Pulmonary artery endothelial cell (primary cell): ENCODE results near the gene IGF2. TPM values are rescaled to one million over a fixed set of nuclear protein-coding genes. Genes with fewer than 3 reads are reported as not detected.
A peak's percentile ranks its signal among the peaks of the same experiment; 100 is the strongest.

Source experiments
- DNase-seq: peaks from one replicate; pipeline ENCODE4 v3.0.0-alpha.2; 2011; ENCODE audit warnings: low read depth, low spot score
- total RNA-seq: library from RNA; depleted of rRNA; stranded (reverse); fragments of >200 nt; gene quantifications from 2 replicates; pipeline ENCODE4 v1.2.3, GENCODE V29; 2014

The IGF2 gene
- total RNA-seq, 1 donor from 2014 or later: 3.0 TPM

- no peak for DNase-seq
These were observed 34.4 kb downstream of the IGF2 start for GRCh38 chr11:2104524-2105440.

DNA sequence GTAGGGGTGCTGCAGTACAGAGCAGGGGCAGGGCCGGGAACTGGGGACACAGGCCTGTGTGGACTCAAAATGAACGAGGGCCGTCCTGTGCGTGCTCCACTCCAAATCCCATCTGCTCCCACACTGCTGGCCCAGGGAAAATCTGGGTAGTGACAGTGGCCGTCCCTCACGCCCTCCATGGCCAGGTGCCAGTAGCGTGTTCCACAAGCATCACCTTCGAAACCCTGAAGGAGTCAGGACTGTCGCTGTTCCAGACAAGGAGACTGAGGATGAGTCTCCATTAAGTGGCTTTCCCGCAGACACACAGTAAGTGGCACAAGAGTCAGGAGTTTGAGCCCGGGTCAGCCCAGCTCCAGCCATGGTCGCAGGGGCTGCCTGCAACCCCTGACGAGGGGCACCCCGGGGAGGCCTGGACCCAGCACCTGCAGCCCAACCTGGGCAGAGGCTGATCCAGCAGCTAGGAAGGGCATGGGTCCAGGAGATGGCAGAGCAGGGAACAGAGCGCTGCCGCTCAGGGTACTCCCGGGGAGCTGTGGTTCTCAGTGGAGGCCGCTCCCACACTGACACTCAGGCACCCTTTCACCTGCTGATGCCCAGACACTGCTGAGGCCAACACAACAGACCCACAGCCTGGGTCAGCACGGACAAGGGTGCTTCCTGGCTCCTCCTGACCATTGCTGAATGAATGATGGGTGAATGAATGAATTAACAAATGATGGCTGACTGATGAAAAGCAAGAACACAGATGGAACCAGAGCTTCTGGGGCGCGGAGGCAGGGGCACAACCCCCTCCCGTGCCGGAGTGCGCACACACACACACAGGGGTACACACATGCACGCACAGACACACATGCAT is 35.3 kb downstream of the IGF2 start:
- DNase-seq: no peak

- DNase-seq: no peak
These were observed 36.3 kb downstream of the IGF2 start for GRCh38 chr11:2102883-2103213.

DNA sequence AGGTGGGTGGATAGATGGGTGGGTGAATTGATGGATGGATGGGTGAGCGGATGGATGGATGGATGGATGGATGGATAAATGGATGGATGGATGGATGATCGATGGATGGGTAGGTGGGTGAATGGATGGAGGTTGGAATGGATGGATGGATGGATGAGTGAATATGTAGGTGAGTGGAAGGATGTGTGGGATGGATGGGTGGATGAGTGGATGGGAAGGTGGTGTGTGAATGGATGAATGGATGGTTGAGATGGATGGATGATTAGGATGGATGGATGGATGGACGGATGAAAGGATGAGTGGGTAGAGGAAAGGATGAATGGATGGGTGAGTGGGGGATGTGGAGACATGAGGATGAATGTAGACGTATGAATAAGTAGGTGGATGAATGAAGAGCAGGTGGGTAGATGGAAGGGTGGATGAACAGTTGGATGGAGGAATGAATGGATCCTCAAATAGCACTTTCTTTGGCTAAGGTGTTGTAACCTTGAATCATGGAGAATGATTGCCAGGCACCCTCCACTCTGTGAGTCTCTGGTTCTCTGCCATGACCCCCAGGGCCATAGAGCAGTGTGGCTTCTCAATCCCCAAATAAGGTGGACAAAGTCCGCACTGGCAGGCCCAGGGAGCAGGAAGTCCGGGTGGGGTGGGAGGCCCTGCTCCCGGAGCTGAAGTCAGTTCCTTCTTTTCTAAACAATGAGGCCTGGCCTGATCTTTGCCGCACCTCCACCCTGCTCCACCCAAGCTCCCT is 36.9 kb downstream of the IGF2 start:
- DNase-seq: no peak

DNA sequence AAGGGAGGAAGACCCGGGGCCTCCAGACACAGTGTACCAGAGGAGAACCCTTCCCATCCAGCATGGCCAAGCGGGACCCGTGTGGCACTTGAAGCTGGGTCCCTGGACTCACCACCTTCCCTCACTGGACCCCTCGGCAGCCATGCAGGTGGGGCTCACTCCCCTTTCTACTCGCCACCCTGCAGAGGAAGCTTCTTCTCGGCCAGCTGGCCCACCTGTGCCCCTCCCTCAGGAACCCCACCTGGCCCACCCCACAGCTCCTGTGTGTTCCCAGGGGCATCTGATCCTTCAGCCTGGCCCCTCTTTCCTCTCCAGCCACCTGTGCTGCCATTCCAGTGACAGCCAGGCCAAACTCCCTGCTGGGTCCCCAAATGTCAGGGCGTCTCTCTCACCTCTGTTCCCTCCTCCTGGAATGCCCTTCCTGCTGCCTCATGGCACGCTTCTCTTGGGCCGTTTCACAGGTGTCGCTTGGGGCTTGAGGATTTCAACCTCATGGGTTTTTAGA is 38.0 kb downstream of the IGF2 start:
- no peak for DNase-seq

DNA sequence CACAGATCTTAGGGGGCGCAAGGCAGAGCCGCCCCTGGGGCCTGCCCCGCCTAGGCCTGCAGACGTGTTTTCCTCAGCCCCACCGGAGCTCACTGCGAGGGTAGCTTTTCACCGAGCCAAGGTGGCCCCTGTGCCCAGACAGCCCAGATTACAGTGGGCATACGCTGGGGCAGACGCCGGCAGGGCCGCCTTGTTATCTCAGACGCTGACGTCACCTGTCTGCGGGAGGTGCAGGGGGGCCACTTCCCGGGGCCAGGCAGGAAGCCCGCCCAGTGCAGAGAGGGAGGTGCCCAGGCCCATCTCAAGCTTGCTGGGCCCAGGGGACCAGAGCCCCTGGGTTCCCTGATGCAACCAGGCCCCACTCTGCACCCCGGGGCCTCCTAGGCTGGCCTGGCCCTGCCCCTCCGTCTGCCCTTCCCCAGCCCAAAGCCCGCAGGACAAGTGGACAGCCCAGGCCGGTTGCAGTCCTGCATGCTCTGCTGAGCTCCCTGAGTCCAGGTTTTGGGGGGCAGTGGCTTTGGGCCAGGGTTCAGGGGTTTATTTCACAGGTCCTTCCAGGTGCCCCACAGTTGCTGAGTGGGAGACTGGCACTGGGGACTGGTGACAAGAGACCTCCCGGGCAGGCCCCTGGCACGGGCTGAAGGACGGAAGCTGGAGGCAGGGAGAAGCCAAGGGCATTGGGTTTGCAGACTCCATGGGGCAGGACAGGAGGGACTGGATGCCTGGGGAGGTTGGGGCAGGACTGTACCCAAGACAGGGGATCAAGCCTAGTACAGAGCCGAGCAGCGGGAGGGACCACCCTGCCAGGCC is 38.6 kb downstream of the IGF2 start:
- DNase-seq: no peak

GRCh38 chr11:2099516-2100349 is 39.5 kb downstream of the IGF2 start:
- DNase-seq: no peak

DNA sequence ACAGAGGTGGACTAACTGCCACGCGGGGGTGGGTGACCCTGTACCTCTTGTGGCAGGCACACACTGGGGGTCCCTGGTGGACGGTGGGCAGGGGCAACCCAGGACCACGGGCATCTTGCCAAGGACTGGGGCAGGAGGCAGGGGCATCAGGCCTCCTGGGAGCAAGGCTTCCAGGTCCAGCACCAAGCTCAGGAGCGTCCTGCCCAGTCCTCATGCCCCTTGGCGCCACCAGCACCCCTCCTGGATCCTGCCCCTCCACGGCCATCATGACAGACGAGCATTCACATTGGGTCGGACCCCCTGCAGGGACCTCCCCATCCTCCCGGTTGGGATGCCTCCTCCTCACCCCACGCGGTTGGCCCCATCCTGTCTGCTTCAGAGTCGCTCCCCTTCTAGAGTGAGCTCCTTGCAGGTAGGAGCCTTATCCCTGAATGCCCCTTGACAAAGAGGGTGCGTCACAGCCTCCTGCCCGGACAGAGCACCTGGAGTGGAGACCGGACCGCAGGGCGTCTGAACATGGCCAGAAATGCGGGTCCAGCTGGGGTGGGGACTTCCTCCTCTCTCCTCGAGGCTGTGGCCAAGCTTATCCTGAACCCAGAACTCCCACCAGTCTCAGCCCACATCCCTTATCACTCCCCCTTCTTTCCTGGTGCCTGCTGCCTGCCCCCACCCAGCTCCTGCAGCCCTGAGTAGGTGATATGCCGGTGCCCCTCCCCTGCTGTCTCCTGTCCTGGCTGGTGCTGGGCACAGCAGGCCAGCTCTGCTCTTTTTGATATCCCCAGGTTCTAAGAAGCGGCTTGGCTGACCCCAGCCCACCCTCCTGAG is 40.3 kb downstream of the IGF2 start:
- no peak for DNase-seq

DNA sequence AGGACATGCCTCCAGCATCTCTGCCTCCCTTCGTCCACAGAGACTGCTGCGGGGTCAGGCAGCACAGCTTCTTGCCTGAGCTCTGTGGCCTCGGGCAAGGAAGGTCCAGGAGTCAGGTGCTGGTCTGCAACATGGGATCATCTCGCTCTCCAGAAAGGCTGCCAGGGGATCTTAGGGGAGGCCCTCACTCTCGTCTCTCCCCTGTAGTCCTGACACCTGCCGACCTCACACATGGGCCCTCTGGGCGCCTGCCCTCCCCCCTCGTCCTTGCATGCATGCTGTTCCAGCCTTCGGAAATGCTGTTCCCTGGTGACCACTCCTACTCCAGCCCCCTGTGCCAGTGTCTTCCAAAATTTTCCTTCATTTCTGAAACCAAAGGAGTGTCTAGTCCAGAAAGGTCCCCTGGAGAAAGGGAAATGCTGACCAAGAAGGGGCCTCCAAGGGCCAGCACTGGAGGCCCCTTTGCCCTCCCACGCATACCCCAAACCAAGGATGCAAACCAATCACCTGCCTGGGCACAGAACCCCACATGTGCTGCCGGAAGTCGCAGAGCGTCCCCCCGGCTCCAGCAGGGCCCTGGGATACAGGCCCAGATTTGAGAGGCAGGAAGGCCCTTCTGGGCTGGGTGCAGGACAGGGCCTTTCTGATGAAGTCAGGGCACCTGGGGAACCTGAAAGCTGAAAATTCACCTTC is 41.0 kb downstream of the IGF2 start:
- DNase-seq: no peak

GRCh38 chr11:2097356-2097997 is 41.7 kb downstream of the IGF2 start:
- peak; percentile 39 for DNase-seq

DNA sequence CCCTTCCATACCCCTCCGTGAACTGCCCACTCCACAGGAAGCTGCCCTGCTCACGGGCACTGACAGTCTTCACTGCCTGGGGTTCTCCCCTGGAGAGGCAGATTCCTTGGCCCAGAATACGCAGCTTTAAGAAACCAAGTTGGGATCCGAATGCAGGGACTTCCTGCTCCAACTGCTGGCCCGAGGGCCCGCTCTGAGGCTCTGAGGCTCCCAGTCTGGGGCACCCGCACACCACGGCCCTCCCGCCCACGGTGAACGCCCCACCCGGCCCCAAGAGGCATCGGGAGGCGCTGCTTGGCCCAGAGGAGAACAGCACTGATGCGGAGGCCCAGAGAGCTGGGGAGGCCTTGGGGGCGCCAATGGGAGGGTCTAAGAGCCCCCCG is 42.3 kb downstream of the IGF2 start:
- DNase-seq: no peak

GRCh38 chr11:2096011-2096918 is 42.9 kb downstream of the IGF2 start:
- DNase-seq: no peak

- DNase-seq: no peak
These were observed 43.6 kb downstream of the IGF2 start for GRCh38 chr11:2095542-2095941.

DNA sequence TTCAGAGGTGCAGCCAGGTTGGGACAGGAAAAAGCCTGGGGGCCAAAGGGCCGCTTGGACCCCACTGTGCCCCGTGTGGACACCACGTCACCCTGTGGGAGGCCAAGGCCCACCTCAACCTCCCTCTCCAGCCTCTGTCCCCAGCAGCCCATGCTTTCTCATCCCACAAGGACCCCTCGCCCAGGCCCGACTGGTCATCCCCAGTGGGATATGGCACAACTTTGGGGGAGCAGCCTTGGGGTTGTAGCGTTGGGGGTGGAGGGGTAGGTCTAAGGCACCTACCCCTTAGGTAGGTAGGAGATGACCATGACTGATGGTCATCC is 44.0 kb downstream of the IGF2 start:
- no peak for DNase-seq

- DNase-seq: no peak
These were observed 44.6 kb downstream of the IGF2 start for GRCh38 chr11:2094354-2095197.
